ENCODE measurements around the gene PELI2. TPM values are rescaled to one million over a fixed set of nuclear protein-coding genes. Genes with fewer than 3 reads are reported as not detected.

PELI2 gene
- total and polyA plus RNA-seq, 3 donors from 2014 or later, result 14.5 to 32.5 (median 27.6) TPM

- WGBS, 2 donors, result 58 to 70% methylated on average over 6 to 7 of the region's 7 CpGs
- DNase-seq, result no peak
- H3K27me3 ChIP-seq, result no peaks in the 10 kb centered on the region
- peaks cover 12% of the 10 kb centered on the region for H3K4me1 ChIP-seq
- H3K9me3 ChIP-seq, result no peaks in the 10 kb centered on the region
- TF ChIP-seq POLR2A (IDR thresholded peaks at IDR 0.05), result no peak
- TF ChIP-seq, protein P1, sequence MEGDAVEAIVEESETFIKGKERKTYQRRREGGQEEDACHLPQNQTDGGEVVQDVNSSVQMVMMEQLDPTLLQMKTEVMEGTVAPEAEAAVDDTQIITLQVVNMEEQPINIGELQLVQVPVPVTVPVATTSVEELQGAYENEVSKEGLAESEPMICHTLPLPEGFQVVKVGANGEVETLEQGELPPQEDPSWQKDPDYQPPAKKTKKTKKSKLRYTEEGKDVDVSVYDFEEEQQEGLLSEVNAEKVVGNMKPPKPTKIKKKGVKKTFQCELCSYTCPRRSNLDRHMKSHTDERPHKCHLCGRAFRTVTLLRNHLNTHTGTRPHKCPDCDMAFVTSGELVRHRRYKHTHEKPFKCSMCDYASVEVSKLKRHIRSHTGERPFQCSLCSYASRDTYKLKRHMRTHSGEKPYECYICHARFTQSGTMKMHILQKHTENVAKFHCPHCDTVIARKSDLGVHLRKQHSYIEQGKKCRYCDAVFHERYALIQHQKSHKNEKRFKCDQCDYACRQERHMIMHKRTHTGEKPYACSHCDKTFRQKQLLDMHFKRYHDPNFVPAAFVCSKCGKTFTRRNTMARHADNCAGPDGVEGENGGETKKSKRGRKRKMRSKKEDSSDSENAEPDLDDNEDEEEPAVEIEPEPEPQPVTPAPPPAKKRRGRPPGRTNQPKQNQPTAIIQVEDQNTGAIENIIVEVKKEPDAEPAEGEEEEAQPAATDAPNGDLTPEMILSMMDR (IDR thresholded peaks at IDR 0.05), result no peak
- H3K27ac ChIP-seq, result no peak overlapping the region
- H3K4me3 ChIP-seq, result no peak overlapping the region
- no peaks in the 10 kb centered on the region for H3K36me3 ChIP-seq (ENCODE audit: low read depth, missing control alignments)
- intact Hi-C loops (cut with DNase I; ENCODE audit: low total_unique reads), result no loop called here
Observed at GRCh38 chr14:56194042-56194441, 75.8 kb downstream of the PELI2 start.

DNA sequence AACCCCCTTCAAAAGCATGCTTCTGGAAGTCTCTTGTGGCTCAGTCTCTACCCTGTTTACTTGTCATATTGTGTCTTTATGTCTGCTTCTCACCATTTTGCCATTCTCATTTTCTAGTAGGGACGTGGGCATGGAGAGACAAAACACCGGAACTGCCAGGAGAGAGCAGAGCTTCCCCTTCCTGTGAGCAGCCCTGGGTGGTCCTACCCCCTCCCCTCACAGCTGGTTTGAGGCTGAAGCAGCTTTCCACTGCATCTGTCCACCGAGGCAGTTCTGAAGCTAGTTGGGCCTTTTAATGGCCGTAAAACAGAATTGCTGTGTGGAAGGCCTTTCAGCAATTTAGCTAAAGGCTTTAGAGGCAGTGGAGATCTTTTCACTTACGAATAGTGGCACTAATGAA is 77.0 kb downstream of the PELI2 start:
- DNase-seq, result no peak
- TF ChIP-seq, protein P1 (IDR thresholded peaks at IDR 0.05), result no peak
- TF ChIP-seq POLR2A (IDR thresholded peaks at IDR 0.05), result no peak
- Histone ChIP-seq H3K36me3 (ENCODE audit: low read depth, missing control alignments) (no peaks in the 10 kb centered on the region), H3K9me3 (no peaks in the 10 kb centered on the region), H3K4me3 (no peak overlapping the region), H3K4me1 (peaks cover 17% of the 10 kb centered on the region), H3K27me3 (no peaks in the 10 kb centered on the region), H3K27ac (peak overlapping the region in 1 of 2 donors; percentile 36)
- WGBS, 2 donors, result 50 to 69% methylated on average over 5 of the region's 5 CpGs
- intact Hi-C loops (cut with DNase I; ENCODE audit: low total_unique reads), result no loop called here

- no peaks in the 10 kb centered on the region for H3K9me3 ChIP-seq
- no peaks in the 10 kb centered on the region for H3K27me3 ChIP-seq
- no peak for DNase-seq
- peak overlapping the region; percentile 36 to 52 for H3K27ac ChIP-seq
- peaks cover 17% of the 10 kb centered on the region for H3K4me1 ChIP-seq
- H3K4me3 ChIP-seq, result no peak overlapping the region
- intact Hi-C loops (cut with DNase I; ENCODE audit: low total_unique reads), result no loop called here
- 54 to 58% methylated on average over 6 of the region's 6 CpGs for WGBS, 2 donors
- H3K36me3 ChIP-seq (ENCODE audit: low read depth, missing control alignments), result no peaks in the 10 kb centered on the region
- TF ChIP-seq POLR2A (IDR thresholded peaks at IDR 0.05), result no peak
- TF ChIP-seq, protein P1 (IDR thresholded peaks at IDR 0.05), result no peak
Observed at GRCh38 chr14:56195704-56196103, 77.5 kb downstream of the PELI2 start.

GRCh38 chr14:56196274-56196673 is 78.1 kb downstream of the PELI2 start:
- TF ChIP-seq POLR2A (IDR thresholded peaks at IDR 0.05), result no peak
- TF ChIP-seq, protein P1 (IDR thresholded peaks at IDR 0.05), result no peak
- Histone ChIP-seq H3K9me3 (no peaks in the 10 kb centered on the region), H3K4me3 (no peak overlapping the region), H3K27me3 (no peaks in the 10 kb centered on the region), H3K36me3 (ENCODE audit: low read depth, missing control alignments) (no peaks in the 10 kb centered on the region), H3K4me1 (peaks cover 17% of the 10 kb centered on the region), H3K27ac (peak overlapping the region; percentile 36 to 52)
- no peak for DNase-seq
- intact Hi-C loops (cut with DNase I; ENCODE audit: low total_unique reads), result no loop called here
- WGBS, 2 donors, result 52 to 62% methylated on average over 2 of the region's 2 CpGs

GRCh38 chr14:56197150-56197549 is 78.9 kb downstream of the PELI2 start:
- DNase-seq, result no peak
- WGBS, 2 donors, result 95 to 100% methylated on average over 1 of the region's 1 CpG
- TF ChIP-seq, protein P1 (IDR thresholded peaks at IDR 0.05), result no peak
- TF ChIP-seq POLR2A (IDR thresholded peaks at IDR 0.05), result no peak
- no peaks in the 10 kb centered on the region for H3K27me3 ChIP-seq
- H3K4me1 ChIP-seq, result peaks cover 17% of the 10 kb centered on the region
- no peak overlapping the region for H3K27ac ChIP-seq
- intact Hi-C loops (cut with DNase I; ENCODE audit: low total_unique reads), result no loop called here
- H3K9me3 ChIP-seq, result no peaks in the 10 kb centered on the region
- H3K36me3 ChIP-seq (ENCODE audit: low read depth, missing control alignments), result no peaks in the 10 kb centered on the region
- no peak overlapping the region for H3K4me3 ChIP-seq

Measured in testis (tissue), 3 donors.